Retinal pigment epithelial cell (primary cell): ENCODE measurements around the gene SATB2.

Source experiments
- DNase-seq: peaks from one replicate; pipeline ENCODE4 v3.0.0-alpha.2; 2010; ENCODE audit warnings: low read depth
- H3K4me3 ChIP-seq: 2 replicates; pipeline ENCODE4 v1.5.1; 2011; ENCODE audit warnings: mild to moderate bottlenecking, low read length, control low read depth, moderate library complexity
- TF ChIP-seq, protein P1 (sequence below): conservative IDR thresholded peaks from 2 replicates; pipeline ENCODE4 v1.5.1; 2011; ENCODE audit warnings: low read depth, low read length, control low read depth, inconsistent platforms

SATB2 gene

GRCh38 chr2:199457147-199458008 is at the start of gene SATB2:
SATB2 (minus strand) TSS chr2:199457939; CDS start chr2:199456037, 1,902 bp downstream.
- DNase-seq = no peak
- peak within 1 kb of the TSS; percentile 75 for H3K4me3 ChIP-seq
- TF ChIP-seq, protein P1, sequence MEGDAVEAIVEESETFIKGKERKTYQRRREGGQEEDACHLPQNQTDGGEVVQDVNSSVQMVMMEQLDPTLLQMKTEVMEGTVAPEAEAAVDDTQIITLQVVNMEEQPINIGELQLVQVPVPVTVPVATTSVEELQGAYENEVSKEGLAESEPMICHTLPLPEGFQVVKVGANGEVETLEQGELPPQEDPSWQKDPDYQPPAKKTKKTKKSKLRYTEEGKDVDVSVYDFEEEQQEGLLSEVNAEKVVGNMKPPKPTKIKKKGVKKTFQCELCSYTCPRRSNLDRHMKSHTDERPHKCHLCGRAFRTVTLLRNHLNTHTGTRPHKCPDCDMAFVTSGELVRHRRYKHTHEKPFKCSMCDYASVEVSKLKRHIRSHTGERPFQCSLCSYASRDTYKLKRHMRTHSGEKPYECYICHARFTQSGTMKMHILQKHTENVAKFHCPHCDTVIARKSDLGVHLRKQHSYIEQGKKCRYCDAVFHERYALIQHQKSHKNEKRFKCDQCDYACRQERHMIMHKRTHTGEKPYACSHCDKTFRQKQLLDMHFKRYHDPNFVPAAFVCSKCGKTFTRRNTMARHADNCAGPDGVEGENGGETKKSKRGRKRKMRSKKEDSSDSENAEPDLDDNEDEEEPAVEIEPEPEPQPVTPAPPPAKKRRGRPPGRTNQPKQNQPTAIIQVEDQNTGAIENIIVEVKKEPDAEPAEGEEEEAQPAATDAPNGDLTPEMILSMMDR = no peak

DNA sequence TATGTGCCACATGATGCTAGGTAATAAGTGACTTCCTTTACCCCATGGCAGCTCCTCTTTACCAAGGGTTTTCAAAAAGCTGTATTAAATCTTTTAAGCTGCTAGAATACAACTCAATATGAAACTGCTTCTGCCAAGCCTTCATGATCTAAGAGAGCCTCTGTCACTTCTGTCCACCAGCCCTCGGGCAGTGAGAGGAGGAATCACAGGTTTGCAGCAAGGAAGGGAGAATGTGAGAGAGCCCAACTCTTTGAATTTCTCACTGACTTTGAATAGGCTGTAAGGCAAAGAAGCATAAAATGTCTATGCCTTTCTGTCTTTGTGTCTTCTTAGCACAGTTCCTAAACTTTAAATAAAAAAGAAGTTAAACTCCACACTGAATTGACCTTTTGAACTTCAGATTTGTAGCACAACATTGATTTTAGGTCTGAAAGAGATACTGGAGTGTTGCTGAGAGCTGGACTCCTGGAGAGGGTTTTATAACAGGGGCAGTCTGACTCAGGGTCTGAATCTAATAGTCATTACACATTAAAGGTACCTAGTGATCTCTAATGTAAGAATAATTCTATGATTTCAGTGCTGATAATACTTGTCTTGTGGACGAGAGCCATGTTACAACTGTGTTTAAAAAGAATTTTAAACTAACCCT is 48.1 kb upstream of the SATB2 start:
- TF ChIP-seq, protein P1 = no peak
- H3K4me3 ChIP-seq = no peak overlapping the region
- no peak for DNase-seq

GRCh38 chr2:199503148-199503547 is 45.4 kb upstream of the SATB2 start:
- TF ChIP-seq, protein P1 = no peak
- DNase-seq = no peak
- H3K4me3 ChIP-seq = no peak overlapping the region

GRCh38 chr2:199499005-199499404 is 41.3 kb upstream of the SATB2 start:
- no peak overlapping the region for H3K4me3 ChIP-seq
- DNase-seq = no peak
- TF ChIP-seq, protein P1 = no peak

DNA sequence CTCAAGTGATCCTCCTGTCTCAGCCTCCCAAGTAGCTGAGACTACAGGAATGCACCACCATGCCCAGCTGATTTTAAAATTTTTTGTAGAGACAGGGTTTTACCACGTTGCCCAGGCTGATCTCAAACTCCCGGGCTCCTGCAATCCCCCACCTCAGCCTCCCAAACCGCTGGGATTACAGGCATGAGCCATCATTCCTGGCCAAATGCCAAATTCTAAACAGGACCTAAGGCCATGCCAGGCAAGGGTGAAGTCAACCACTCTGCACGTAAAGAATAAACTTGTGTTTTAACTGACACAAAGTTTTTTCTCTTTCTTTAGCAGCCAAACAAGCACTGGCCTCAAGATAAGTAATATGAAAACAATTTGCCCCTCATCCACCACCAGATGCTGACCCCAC is 37.4 kb upstream of the SATB2 start:
- TF ChIP-seq, protein P1 = no peak
- H3K4me3 ChIP-seq = no peak overlapping the region
- peak; percentile 6 for DNase-seq

DNA sequence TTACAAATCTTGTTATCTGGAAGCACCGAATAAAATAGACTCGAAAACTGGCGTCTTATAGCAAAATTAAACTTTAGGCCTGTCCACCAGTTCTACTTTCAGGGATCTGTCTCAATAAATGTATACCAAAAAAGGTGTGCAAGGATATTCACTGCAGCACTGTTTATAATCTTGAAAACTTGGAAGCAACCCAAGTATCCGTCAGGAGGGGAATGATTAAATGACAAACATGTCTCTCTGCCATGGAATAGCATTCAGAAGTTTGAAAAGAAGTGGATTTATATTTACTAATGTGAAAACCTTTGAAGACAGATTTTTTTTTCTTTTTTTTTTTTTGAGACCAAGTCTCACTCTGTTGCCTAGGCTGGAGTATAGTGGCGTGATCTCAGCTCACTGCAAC is 32.3 kb upstream of the SATB2 start:
- DNase-seq = no peak
- no peak overlapping the region for H3K4me3 ChIP-seq
- TF ChIP-seq, protein P1 = no peak
